SU-DHL-6 (cell line): ENCODE data around the gene ZNF92.

Source experiments
- H2AFZ ChIP-seq: fragments of 200-600 bp; sonication (generic); 2 replicates; pipeline ENCODE4 v1.6.1; 2014; ENCODE audit warnings: low read depth, mild to moderate bottlenecking, moderate library complexity, mixed read lengths, antibody characterized with exemption, low read length; ENCODE audit not compliant: severe bottlenecking
- H3F3A ChIP-seq: fragments of 200-600 bp; shearing (Covaris generic); 2 replicates; pipeline ENCODE4 v1.6.0; 2016; ENCODE audit warnings: antibody characterized with exemption, mild to moderate bottlenecking; ENCODE audit not compliant: insufficient read depth
- H3K27ac ChIP-seq: fragments of 200-600 bp; sonication (generic); 2 replicates; pipeline ENCODE4 v1.5.1; 2016; ENCODE audit warnings: low read depth, mild to moderate bottlenecking, low read length, moderate library complexity, mixed read lengths
- H3K27me3 ChIP-seq: fragments of 200-600 bp; sonication (generic), shearing (Covaris generic); 2 replicates; pipeline ENCODE4 v1.6.0; 2014; ENCODE audit warnings: mild to moderate bottlenecking, low read length
- H3K36me3 ChIP-seq: fragments of 200-600 bp; sonication (generic); 2 replicates; pipeline ENCODE4 v1.6.1; 2014; ENCODE audit warnings: mild to moderate bottlenecking, low read length, mixed read lengths
- H3K4me2 ChIP-seq: fragments of 300-600, 200-600 bp; shearing (Covaris generic), sonication (generic); 2 replicates; pipeline ENCODE4 v1.6.0; 2014; ENCODE audit warnings: low read length, low read depth, mild to moderate bottlenecking; ENCODE audit not compliant: poor library complexity, severe bottlenecking
- H3K4me3 ChIP-seq: fragments of 200-600 bp; sonication (generic); 2 replicates; pipeline ENCODE4 v1.5.1; 2014; ENCODE audit warnings: antibody characterized with exemption, low read length, mild to moderate bottlenecking, mixed read lengths; ENCODE audit not compliant: insufficient read depth, poor library complexity, severe bottlenecking
- H3K79me2 ChIP-seq: fragments of 200-600 bp; sonication (generic); 2 replicates; pipeline ENCODE4 v1.6.1; 2014; ENCODE audit warnings: mild to moderate bottlenecking, low read length, moderate library complexity; ENCODE audit not compliant: insufficient read depth
- H3K9ac ChIP-seq: fragments of 200-600 bp; sonication (generic); 2 replicates; pipeline ENCODE4 v1.7.0; 2014; ENCODE audit warnings: mild to moderate bottlenecking, low read length
- H3K9me2 ChIP-seq: fragments of 200-600 bp; sonication (generic); replicated peaks from 2 replicates; pipeline ENCODE4 v1.6.1; 2014; ENCODE audit warnings: low read length; ENCODE audit not compliant: insufficient read depth
- H3K9me3 ChIP-seq: fragments of 200-600 bp; sonication (generic); 2 replicates; pipeline ENCODE4 v1.6.1; 2014; ENCODE audit warnings: low read length, mixed read lengths; ENCODE audit not compliant: insufficient read depth
- H4K20me1 ChIP-seq: fragments of 200-600 bp; sonication (generic); 2 replicates; pipeline ENCODE4 v1.6.1; 2014; ENCODE audit warnings: low read depth, mild to moderate bottlenecking, antibody characterized with exemption, low read length, moderate library complexity, mixed read lengths
- CTCF ChIP-seq: fragments of 200-600 bp; sonication (generic); IDR thresholded peaks from one replicate; pipeline ENCODE4 v1.5.1; 2017; ENCODE audit warnings: antibody characterized with exemption, mild to moderate bottlenecking, low read length, moderate library complexity; ENCODE audit not compliant: insufficient read depth, poor library complexity, severe bottlenecking
- EZH2phosphoT487 ChIP-seq: fragments of 200-600 bp; sonication (generic), shearing (Covaris generic); conservative IDR thresholded peaks from 2 replicates; pipeline ENCODE4 v1.6.1; 2018; ENCODE audit warnings: mild to moderate bottlenecking, antibody characterized with exemption, low read length, moderate library complexity, mixed read lengths

ZNF92 gene

GRCh38 chr7:65436163-65436562, 62.5 kb downstream of the ZNF92 start:
- Histone ChIP-seq H3K27ac (no peak overlapping the region), H3K27me3 (no peaks in the 10 kb centered on the region), H3K9me2 (no peaks in the 10 kb centered on the region), H3K4me2 (no peak overlapping the region), H2AFZ (no peak overlapping the region), H3K79me2 (no peaks in the 10 kb centered on the region), H3F3A (no peaks in the 10 kb centered on the region), H3K4me3 (no peak overlapping the region), H3K9ac (no peak overlapping the region), H3K36me3 (no peaks in the 10 kb centered on the region), H3K9me3 (no peaks in the 10 kb centered on the region), H4K20me1 (no peaks in the 10 kb centered on the region)
- no peak for TF ChIP-seq EZH2phosphoT487
- TF ChIP-seq CTCF = no peak

GRCh38 chr7:65438598-65438997, 64.9 kb downstream of the ZNF92 start:
- Histone ChIP-seq H3K79me2 (no peaks in the 10 kb centered on the region), H3K9me2 (no peaks in the 10 kb centered on the region), H3K4me2 (no peak overlapping the region), H3K4me3 (no peak overlapping the region), H3K27ac (no peak overlapping the region), H3K9me3 (no peaks in the 10 kb centered on the region), H3F3A (no peaks in the 10 kb centered on the region), H4K20me1 (no peaks in the 10 kb centered on the region), H2AFZ (no peak overlapping the region), H3K9ac (no peak overlapping the region), H3K27me3 (no peaks in the 10 kb centered on the region), H3K36me3 (no peaks in the 10 kb centered on the region)
- TF ChIP-seq CTCF (no peak), EZH2phosphoT487 (no peak)

- Histone ChIP-seq H3K9me3 (peaks cover 4% of the 10 kb centered on the region; the same call in 1 of the 2 replicates), H3K27me3 (no peaks in the 10 kb centered on the region), H3K4me3 (no peak overlapping the region), H3F3A (no peaks in the 10 kb centered on the region), H3K79me2 (no peaks in the 10 kb centered on the region), H2AFZ (no peak overlapping the region), H4K20me1 (no peaks in the 10 kb centered on the region), H3K9ac (no peak overlapping the region), H3K27ac (no peak overlapping the region), H3K9me2 (no peaks in the 10 kb centered on the region), H3K4me2 (no peak overlapping the region), H3K36me3 (no peaks in the 10 kb centered on the region)
- TF ChIP-seq EZH2phosphoT487 = no peak
Observed at GRCh38 chr7:65441010-65441409, 67.4 kb downstream of the ZNF92 start.

GRCh38 chr7:65444205-65444842, 70.7 kb downstream of the ZNF92 start:
- H3K4me2 ChIP-seq = no peak overlapping the region
- no peak for TF ChIP-seq CTCF
- no peak for TF ChIP-seq EZH2phosphoT487
- H3K36me3 ChIP-seq = no peaks in the 10 kb centered on the region
- H4K20me1 ChIP-seq = no peaks in the 10 kb centered on the region
- H3K9me2 ChIP-seq = no peaks in the 10 kb centered on the region
- no peak overlapping the region for H3K27ac ChIP-seq
- peaks cover 14% of the 10 kb centered on the region; the same call in 1 of the 2 replicates for H3K9me3 ChIP-seq
- H3K9ac ChIP-seq = no peak overlapping the region
- no peaks in the 10 kb centered on the region for H3F3A ChIP-seq
- H3K27me3 ChIP-seq = no peaks in the 10 kb centered on the region
- no peaks in the 10 kb centered on the region for H3K79me2 ChIP-seq
- H2AFZ ChIP-seq = no peak overlapping the region
- no peak overlapping the region for H3K4me3 ChIP-seq
